WTC11 (cell line): Measurements from ENCODE around the gene APOBEC3H.

Experiments
- CTCF ChIP-seq: fragments of 200-600 bp; IDR thresholded peaks from 2 replicates; pipeline ENCODE4 v1.8.0; 2022; ENCODE audit warnings: antibody characterized with exemption
- GABPB1 ChIP-seq: sonication (generic); formaldehyde crosslinking; IDR thresholded peaks from 2 replicates; pipeline ENCODE4 v1.8.1; 2023; ENCODE audit warnings: mild to moderate bottlenecking, missing genetic modification reagents
- NFYB ChIP-seq: sonication (generic); formaldehyde crosslinking; conservative IDR thresholded peaks from 2 replicates; pipeline ENCODE4 v1.8.0; 2022; ENCODE audit warnings: low read depth, missing genetic modification reagents
- NR2C2 ChIP-seq: sonication (generic); formaldehyde crosslinking; IDR thresholded peaks from 2 replicates; pipeline ENCODE4 v1.8.0; 2022; ENCODE audit warnings: mild to moderate bottlenecking, missing genetic modification reagents
- PRDM15 ChIP-seq: sonication (generic); formaldehyde crosslinking; IDR thresholded peaks from 2 replicates; pipeline ENCODE4 v1.8.0; 2022; ENCODE audit warnings: missing genetic modification reagents
- TEAD4 ChIP-seq: sonication (generic); formaldehyde crosslinking; IDR thresholded peaks from 2 replicates; pipeline ENCODE4 v1.8.0; 2022; ENCODE audit warnings: mild to moderate bottlenecking, missing genetic modification reagents
- TP53 ChIP-seq: sonication (generic); formaldehyde crosslinking; IDR thresholded peaks from 2 replicates; pipeline ENCODE4 v1.8.1; 2023; ENCODE audit warnings: mild to moderate bottlenecking, missing genetic modification reagents
- TF ChIP-seq, protein P1 (sequence below): sonication (generic); formaldehyde crosslinking; IDR thresholded peaks from 2 replicates; pipeline ENCODE4 v1.8.0; 2022; ENCODE audit warnings: mild to moderate bottlenecking, missing genetic modification reagents
- TF ChIP-seq, protein P2 (sequence below): sonication (generic); formaldehyde crosslinking; conservative IDR thresholded peaks from 2 replicates; pipeline ENCODE4 v1.8.1; 2023; ENCODE audit warnings: mild to moderate bottlenecking, low read depth, missing genetic modification reagents, moderate library complexity

- TF ChIP-seq TP53 (CRISPR knock-in tag) (no peak), NR2C2 (CRISPR knock-in tag) (no peak), PRDM15 (CRISPR knock-in tag) (no peak), TEAD4 (CRISPR knock-in tag) (no peak), NFYB (CRISPR knock-in tag) (no peak), CTCF (no peak), GABPB1 (CRISPR knock-in tag) (no peak)
- TF ChIP-seq, protein P1, sequence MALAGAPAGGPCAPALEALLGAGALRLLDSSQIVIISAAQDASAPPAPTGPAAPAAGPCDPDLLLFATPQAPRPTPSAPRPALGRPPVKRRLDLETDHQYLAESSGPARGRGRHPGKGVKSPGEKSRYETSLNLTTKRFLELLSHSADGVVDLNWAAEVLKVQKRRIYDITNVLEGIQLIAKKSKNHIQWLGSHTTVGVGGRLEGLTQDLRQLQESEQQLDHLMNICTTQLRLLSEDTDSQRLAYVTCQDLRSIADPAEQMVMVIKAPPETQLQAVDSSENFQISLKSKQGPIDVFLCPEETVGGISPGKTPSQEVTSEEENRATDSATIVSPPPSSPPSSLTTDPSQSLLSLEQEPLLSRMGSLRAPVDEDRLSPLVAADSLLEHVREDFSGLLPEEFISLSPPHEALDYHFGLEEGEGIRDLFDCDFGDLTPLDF (CRISPR knock-in tag): no peak
- TF ChIP-seq, protein P2, sequence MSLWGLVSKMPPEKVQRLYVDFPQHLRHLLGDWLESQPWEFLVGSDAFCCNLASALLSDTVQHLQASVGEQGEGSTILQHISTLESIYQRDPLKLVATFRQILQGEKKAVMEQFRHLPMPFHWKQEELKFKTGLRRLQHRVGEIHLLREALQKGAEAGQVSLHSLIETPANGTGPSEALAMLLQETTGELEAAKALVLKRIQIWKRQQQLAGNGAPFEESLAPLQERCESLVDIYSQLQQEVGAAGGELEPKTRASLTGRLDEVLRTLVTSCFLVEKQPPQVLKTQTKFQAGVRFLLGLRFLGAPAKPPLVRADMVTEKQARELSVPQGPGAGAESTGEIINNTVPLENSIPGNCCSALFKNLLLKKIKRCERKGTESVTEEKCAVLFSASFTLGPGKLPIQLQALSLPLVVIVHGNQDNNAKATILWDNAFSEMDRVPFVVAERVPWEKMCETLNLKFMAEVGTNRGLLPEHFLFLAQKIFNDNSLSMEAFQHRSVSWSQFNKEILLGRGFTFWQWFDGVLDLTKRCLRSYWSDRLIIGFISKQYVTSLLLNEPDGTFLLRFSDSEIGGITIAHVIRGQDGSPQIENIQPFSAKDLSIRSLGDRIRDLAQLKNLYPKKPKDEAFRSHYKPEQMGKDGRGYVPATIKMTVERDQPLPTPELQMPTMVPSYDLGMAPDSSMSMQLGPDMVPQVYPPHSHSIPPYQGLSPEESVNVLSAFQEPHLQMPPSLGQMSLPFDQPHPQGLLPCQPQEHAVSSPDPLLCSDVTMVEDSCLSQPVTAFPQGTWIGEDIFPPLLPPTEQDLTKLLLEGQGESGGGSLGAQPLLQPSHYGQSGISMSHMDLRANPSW (CRISPR knock-in tag): no peak
These were observed 12.3 kb downstream of the APOBEC3H start for GRCh38 chr22:39109361-39109760.
